HepG2 (cell line): ENCODE measurements around the gene CEP55. TPM values are rescaled to one million over a fixed set of nuclear protein-coding genes. Genes with fewer than 3 reads are reported as not detected.
A peak's percentile ranks its signal among the peaks of the same experiment; 100 is the strongest.

Experiments
- ATAC-seq: fragments of 200-7000 bp; cut with Tn5 transposase; 3 replicates; pipeline ENCODE4 v1.9.1; 2020; ENCODE audit warnings: mild to moderate bottlenecking, moderate library complexity
- BruUV-seq: library from RNA; stranded (reverse); fragments of 400-500 nt; replicated peaks from 2 replicates; lab custom pipeline; 2021; lab: Mats Ljungman, UMichigan
- CTCF ChIA-PET: fragments of 300-600 bp; formaldehyde crosslinking; extraction: SDS; loops from one replicate; lab custom pipeline; 2021; ENCODE audit warnings: low total read pairs, inconsistent platforms, low intra/inter-chr PET ratio; lab: Yijun Ruan, JAX
- POLR2A ChIA-PET: fragments of 350-600 bp; sonication (Branson Sonifier 250); formaldehyde crosslinking; loops from one replicate; lab custom pipeline; 2020; ENCODE audit warnings: antibody characterized with exemption, inconsistent platforms; lab: Yijun Ruan, JAX
- DNase-seq: peaks from one replicate; pipeline ENCODE4 v3.0.0-alpha.2; 2015; ENCODE audit warnings: low spot score
- FAIRE-seq: peaks from 3 replicates; lab custom pipeline; 2011; peaks lifted over from hg19 to GRCh38; lab: Jason Lieb, UNC
- H2AFZ ChIP-seq: one replicate; pipeline ENCODE4 v1.6.1; 2011; ENCODE audit warnings: low read length, inconsistent platforms
- H3K27ac ChIP-seq: fragments of 300-600 bp; 3 replicates; pipeline ENCODE4 v1.8.0; 2011; ENCODE audit warnings: mixed run types, mild to moderate bottlenecking, mixed read lengths, low read length, inconsistent platforms; ENCODE audit not compliant: insufficient read depth; ENCODE audit errors: extremely low read length
- H3K27me3 ChIP-seq, 2 experiments: fragments of 200-600 bp in 1 of 2; 2 replicates in 1 of 2; 3 replicates in 1 of 2; pipeline versions ENCODE4 v1.6.0 to v1.8.0; 2011; ENCODE audit warnings: low read length in 2 of 2, mild to moderate bottlenecking in 2 of 2, moderate library complexity in 2 of 2, inconsistent platforms in 1 of 2; ENCODE audit not compliant: insufficient read depth in 2 of 2, control insufficient read depth in 1 of 2
- H3K36me3 ChIP-seq, 2 experiments: fragments of 200-600 bp in 1 of 2; replicated peaks in 1 of 2; 2 replicates in 1 of 2; 3 replicates in 1 of 2; pipeline versions ENCODE4 v1.5.1 to v1.8.0; 2011; ENCODE audit warnings: low read length in 2 of 2, inconsistent platforms in 1 of 2; ENCODE audit not compliant: insufficient read depth in 2 of 2, control insufficient read depth in 1 of 2
- H3K4me1 ChIP-seq: 2 replicates; pipeline ENCODE4 v1.5.1; 2012; ENCODE audit warnings: low read length, inconsistent platforms; ENCODE audit not compliant: insufficient read depth
- H3K4me2 ChIP-seq: 2 replicates; pipeline ENCODE4 v1.6.0; 2011; ENCODE audit warnings: low read depth, low read length, inconsistent platforms
- H3K4me3 ChIP-seq, 3 experiments: fragments of 200-600 bp in 1 of 3; sonication (generic), shearing (Covaris generic) in 1 of 3; replicated peaks in 1 of 3; 2 replicates each; pipeline ENCODE4 v1.5.1; 2011 to 2016; ENCODE audit warnings: low read length in 3 of 3, inconsistent platforms in 2 of 3, low read depth in 2 of 3, mild to moderate bottlenecking in 2 of 3, control low read depth in 1 of 3, mixed read lengths in 1 of 3; ENCODE audit not compliant: insufficient read depth in 1 of 3
- H3K79me2 ChIP-seq: one replicate; pipeline ENCODE4 v1.6.1; 2011; ENCODE audit warnings: low read length, inconsistent platforms; ENCODE audit not compliant: insufficient read depth
- H3K9ac ChIP-seq: 2 replicates; pipeline ENCODE4 v1.6.0; 2011; ENCODE audit warnings: mild to moderate bottlenecking, low read depth, low read length, inconsistent platforms; ENCODE audit not compliant: insufficient read depth
- H3K9me3 ChIP-seq: 2 replicates; pipeline ENCODE4 v1.5.1; 2012; ENCODE audit warnings: mild to moderate bottlenecking, low read length
- H4K20me1 ChIP-seq: 2 replicates; pipeline ENCODE4 v1.6.0; 2011; ENCODE audit warnings: inconsistent platforms, mild to moderate bottlenecking, low read length, moderate library complexity; ENCODE audit not compliant: insufficient read depth
- ATF6 ChIP-seq: sonication (generic); formaldehyde crosslinking; conservative IDR thresholded peaks from 2 replicates; pipeline ENCODE4 v1.4.0; 2020; ENCODE audit warnings: missing genetic modification reagents
- FOSL2 ChIP-seq: sonication (generic); formaldehyde crosslinking; IDR thresholded peaks from 2 replicates; pipeline ENCODE4 v1.4.0; 2020; ENCODE audit warnings: missing genetic modification reagents
- FOXK1 ChIP-seq: sonication (generic); formaldehyde crosslinking; IDR thresholded peaks from 2 replicates; pipeline ENCODE4 v1.4.0; 2020; ENCODE audit warnings: low read depth, missing genetic modification reagents, borderline replicate concordance
- KDM3A ChIP-seq: IDR thresholded peaks from 2 replicates; pipeline ENCODE4 v1.6.1; 2018; ENCODE audit warnings: low read depth, missing compliant biosample characterization
- MATR3 ChIP-seq: sonication (generic); formaldehyde crosslinking; IDR thresholded peaks from 2 replicates; pipeline ENCODE4 v1.4.0; 2020; ENCODE audit warnings: missing genetic modification reagents
- NRL ChIP-seq: sonication (generic); formaldehyde crosslinking; IDR thresholded peaks from 2 replicates; pipeline ENCODE4 v1.5.0; 2020; ENCODE audit warnings: missing genetic modification reagents, mild to moderate bottlenecking, moderate library complexity, borderline replicate concordance
- RCOR2 ChIP-seq: IDR thresholded peaks from 2 replicates; pipeline ENCODE4 v1.6.1; 2016; ENCODE audit warnings: missing biosample characterization, missing genetic modification reagents
- SMC3 ChIP-seq: IDR thresholded peaks from 2 replicates; pipeline ENCODE4 v1.6.1; 2011; ENCODE audit warnings: low read length, improper control_type of control experiment
- WIZ ChIP-seq: sonication (generic); formaldehyde crosslinking; IDR thresholded peaks from 2 replicates; pipeline ENCODE4 v1.5.1; 2020; ENCODE audit warnings: mild to moderate bottlenecking, missing genetic modification reagents
- ZNF510 ChIP-seq: sonication (generic); formaldehyde crosslinking; IDR thresholded peaks from 2 replicates; pipeline ENCODE4 v1.4.0; 2020; ENCODE audit warnings: low read depth, mild to moderate bottlenecking, missing genetic modification reagents
- ZNF547 ChIP-seq: sonication (generic); formaldehyde crosslinking; IDR thresholded peaks from 2 replicates; pipeline ENCODE4 v1.5.1; 2020; ENCODE audit warnings: mild to moderate bottlenecking, missing genetic modification reagents
- ZNF552 ChIP-seq: sonication (generic); formaldehyde crosslinking; IDR thresholded peaks from 2 replicates; pipeline ENCODE4 v1.9.0; 2022; ENCODE audit warnings: missing genetic modification reagents, mild to moderate bottlenecking, borderline replicate concordance
- ZNF850 ChIP-seq: sonication (generic); formaldehyde crosslinking; conservative IDR thresholded peaks from 2 replicates; pipeline ENCODE4 v1.9.0; 2021; ENCODE audit warnings: mild to moderate bottlenecking, missing genetic modification reagents
- ZXDC ChIP-seq: sonication (generic); formaldehyde crosslinking; IDR thresholded peaks from 2 replicates; pipeline ENCODE4 v1.5.0; 2020; ENCODE audit warnings: mild to moderate bottlenecking, missing genetic modification reagents
- WGBS: methylation state at CpG from one replicate; pipeline ENCODE4 v1.1.6; 2017; ENCODE audit warnings: low lambda C conversion rate; 5-methylcytosine and 5-hydroxymethylcytosine counted together
- in situ Hi-C: cut with HindIII; loops from 2 replicates; pipeline ENCODE4 v1.10.0; 2017; ENCODE audit warnings: low pct_unique_long_range_greater_than_20kb; ENCODE audit not compliant: extremely low pct_ligation_motif_present
- intact Hi-C: fragments of 100-400 bp; cut with micrococcal nuclease; formaldehyde crosslinking; loops from one replicate; pipeline ENCODE4 v1.10.0; 2022; ENCODE audit not compliant: unreplicated experiment
- polyA plus RNA-seq, 8 experiments: library from polyadenylated mRNA; depleted of rRNA in 3 of 8; stranded (reverse) in 7 of 8; unstranded in 1 of 8; fragments of >200 nt; fragmentation: Illumina TruSeq in 4 of 8; extraction: Trizol in 4 of 8; gene quantifications; 2 replicates each; pipeline versions ENCODE4 v1.2.1 to v1.2.3, GENCODE V29; 2011 to 2016; ENCODE audit warnings: low read depth in 4 of 8, missing spikeins in 1 of 8, mixed read lengths in 1 of 8; ENCODE audit not compliant: insufficient read depth in 1 of 8
- total RNA-seq, 5 experiments: library from RNA; depleted of rRNA; stranded (reverse); fragments of >200 nt; fragmentation: Illumina TruSeq; extraction: Trizol; gene quantifications; 2 replicates each; pipeline ENCODE4 v1.2.3, GENCODE V29; 2016; ENCODE audit warnings: low read depth in 1 of 5

CEP55 gene
- total and polyA plus RNA-seq, 2 of the 13 experiments (the other 11 are each of a cell fraction or from before 2014, with no cell fraction given), result 6.5 to 17.1 TPM

GRCh38 chr10:93475227-93475626 is 21.2 kb upstream of the CEP55 start (continued):
- no peak for TF ChIP-seq SMC3
- no peak for TF ChIP-seq KDM3A (CRISPR knock-in tag)
- TF ChIP-seq, all 625 proteins: peak for 0

GRCh38 chr10:93475871-93476270 is 20.5 kb upstream of the CEP55 start:
- Histone ChIP-seq H3K27ac (no peak overlapping the region), H2AFZ (no peak overlapping the region), H3K27me3 (peaks cover 0 to 1% of the 10 kb centered on the region in 2 experiments; a peak in 1 of 5 replicates), H3K9ac (no peak overlapping the region), H4K20me1 (no peaks in the 10 kb centered on the region), H3K9me3 (no peaks in the 10 kb centered on the region), H3K4me1 (no peaks in the 10 kb centered on the region), H3K79me2 (no peaks in the 10 kb centered on the region), H3K4me3 (no peak overlapping the region), H3K4me2 (no peak overlapping the region), H3K36me3 (no peaks in the 10 kb centered on the region)
- BruUV-seq, result no TSS peak
- CTCF ChIA-PET, result no interaction called here
- POLR2A ChIA-PET, result no interaction called here
- 0% methylated on average over 2 of the region's 2 CpGs for WGBS
- TF ChIP-seq FOSL2 (CRISPR knock-in tag), result 0 out of 2 replicates have a peak, but pooled peaks have one; percentile 15
- TF ChIP-seq WIZ (CRISPR knock-in tag), result no peak
- TF ChIP-seq RCOR2 (CRISPR knock-in tag), result no peak
- no peak for TF ChIP-seq MATR3 (CRISPR knock-in tag)
- no peak for TF ChIP-seq ZNF510 (CRISPR knock-in tag)
- DNase-seq, result peak; percentile 36
- ATAC-seq, result no peak
- FAIRE-seq, result no peak
- intact Hi-C loops (no loop called here), in situ Hi-C loops (no loop called here)

- no peak for DNase-seq
- no peak for FAIRE-seq
- Histone ChIP-seq H3K36me3 (no peaks in the 10 kb centered on the region), H3K9ac (no peak overlapping the region), H3K27me3 (peaks cover 0 to 10% of the 10 kb centered on the region in 2 experiments; a peak in 1 of 5 replicates), H3K79me2 (no peaks in the 10 kb centered on the region), H3K9me3 (no peaks in the 10 kb centered on the region), H3K4me1 (peaks cover 2% of the 10 kb centered on the region; the same call in 1 of the 2 replicates), H4K20me1 (no peaks in the 10 kb centered on the region), H2AFZ (no peak overlapping the region), H3K4me2 (no peak overlapping the region), H3K4me3 (no peak overlapping the region), H3K27ac (no peak overlapping the region)
- ATAC-seq, result no peak
- in situ Hi-C loops, result no loop called here
- intact Hi-C loops, result no loop called here
- ChIA-PET CTCF (no interaction called here), POLR2A (no interaction called here)
- WGBS, result 85% methylated on average over 2 of the region's 2 CpGs
- no TSS peak for BruUV-seq
- TF ChIP-seq ZNF850 (CRISPR knock-in tag) (no peak), ATF6 (CRISPR knock-in tag) (no peak), FOXK1 (CRISPR knock-in tag) (no peak), ZNF547 (CRISPR knock-in tag) (no peak), ZXDC (CRISPR knock-in tag) (no peak), ZNF552 (CRISPR knock-in tag) (no peak), NRL (CRISPR knock-in tag) (no peak)
Observed at GRCh38 chr10:93476756-93477155, 19.7 kb upstream of the CEP55 start.
